Dermis blood vessel endothelial cell (primary cell): Measurements from ENCODE around the gene KMT5B. TPM values are rescaled to one million over a fixed set of nuclear protein-coding genes. Genes with fewer than 3 reads are reported as not detected.
"Not testable (repeated sequence)": the region's sequence is repeated elsewhere in the genome, so short reads cannot be mapped to it uniquely, and the experiment has no call there.

Source experiments
- DNase-seq: peaks from one replicate; pipeline ENCODE4 v3.0.0; 2010
- total RNA-seq: library from RNA; depleted of rRNA; stranded (reverse); fragments of >200 nt; gene quantifications from 2 replicates; pipeline ENCODE4 v1.2.3, GENCODE V29; 2014

The KMT5B gene
- total RNA-seq, result 39.0 and 41.0 TPM in 2 replicates

- DNase-seq, result peak; percentile 68
These were observed at the start of gene KMT5B for GRCh38 chr11:68213135-68213515. KMT5B (minus strand) TSS chr11:68213296; CDS start chr11:68190076, 23,220 bp downstream.

GRCh38 chr11:68262544-68262827 is 49.4 kb upstream of the KMT5B start:
- no peak for DNase-seq

GRCh38 chr11:68261749-68262543 is 48.9 kb upstream of the KMT5B start:
- DNase-seq, result no peak

GRCh38 chr11:68261006-68261405 is 47.9 kb upstream of the KMT5B start:
- no peak for DNase-seq

GRCh38 chr11:68260484-68260883 is 47.4 kb upstream of the KMT5B start:
- DNase-seq, result no peak

- no peak for DNase-seq
These were observed 46.2 kb upstream of the KMT5B start for GRCh38 chr11:68259122-68259959.

- DNase-seq, result no peak
These were observed 45.3 kb upstream of the KMT5B start for GRCh38 chr11:68258363-68258765.

GRCh38 chr11:68257477-68258362 is 44.6 kb upstream of the KMT5B start:
- peak; percentile 93 for DNase-seq

GRCh38 chr11:68256331-68256741 is 43.2 kb upstream of the KMT5B start:
- DNase-seq, result no peak

GRCh38 chr11:68255526-68255925 is 42.4 kb upstream of the KMT5B start:
- DNase-seq, result no peak

- DNase-seq, result no peak
These were observed 41.3 kb upstream of the KMT5B start for GRCh38 chr11:68254421-68254820.

- DNase-seq, result no peak
These were observed 38.7 kb upstream of the KMT5B start for GRCh38 chr11:68251765-68252164.

- not testable (repeated sequence) for DNase-seq
These were observed 31.8 kb upstream of the KMT5B start for GRCh38 chr11:68244912-68245311.

GRCh38 chr11:68243847-68244246 is 30.8 kb upstream of the KMT5B start:
- not testable (repeated sequence) for DNase-seq

- no peak for DNase-seq
These were observed 29.5 kb upstream of the KMT5B start for GRCh38 chr11:68242616-68243015.

- no peak for DNase-seq
These were observed 18.5 kb upstream of the KMT5B start for GRCh38 chr11:68231621-68232020.

- DNase-seq, result no peak
These were observed 16.5 kb upstream of the KMT5B start for GRCh38 chr11:68229601-68230000.

- DNase-seq, result no peak
These were observed 13.3 kb upstream of the KMT5B start for GRCh38 chr11:68226421-68226820.

- no peak for DNase-seq
These were observed 11.5 kb upstream of the KMT5B start for GRCh38 chr11:68224606-68225005.

- no peak for DNase-seq
These were observed 10.2 kb upstream of the KMT5B start for GRCh38 chr11:68223275-68223674.

GRCh38 chr11:68221406-68221805 is 8.3 kb upstream of the KMT5B start:
- no peak for DNase-seq

- DNase-seq, result no peak
These were observed 3.3 kb upstream of the KMT5B start for GRCh38 chr11:68216171-68216938.
